HEK293 (cell line): ENCODE results near the gene DNAJC4.

ENCODE experiments used
- KLF8 ChIP-seq: fragments of 450-650 bp; formaldehyde crosslinking; IDR thresholded peaks from 2 replicates; pipeline ENCODE4 v1.5.1; 2016; ENCODE audit warnings: missing biosample characterization, missing genetic modification characterization
- MZF1 ChIP-seq: fragments of 450-650 bp; formaldehyde crosslinking; IDR thresholded peaks from 2 replicates; pipeline ENCODE4 v1.5.1; 2017; ENCODE audit warnings: missing biosample characterization, missing genetic modification characterization, borderline replicate concordance
- PRDM4 ChIP-seq: fragments of 450-650 bp; formaldehyde crosslinking; IDR thresholded peaks from 2 replicates; pipeline ENCODE4 v1.5.1; 2017; ENCODE audit warnings: missing biosample characterization, missing genetic modification characterization
- SALL2 ChIP-seq: fragments of 450-650 bp; formaldehyde crosslinking; IDR thresholded peaks from 2 replicates; pipeline ENCODE4 v1.5.0; 2017; ENCODE audit warnings: missing biosample characterization, mild to moderate bottlenecking, missing genetic modification characterization, borderline replicate concordance
- TCF7L2 ChIP-seq: IDR thresholded peaks from 2 replicates; pipeline ENCODE4 v1.6.1; 2011; ENCODE audit warnings: low read depth, mild to moderate bottlenecking, inconsistent platforms, low read length, moderate library complexity, borderline replicate concordance
- ZBTB7A ChIP-seq: fragments of 450-650 bp; formaldehyde crosslinking; IDR thresholded peaks from 2 replicates; pipeline ENCODE4 v1.5.1; 2016; ENCODE audit warnings: low read depth, missing biosample characterization, missing genetic modification characterization
- ZFP37 ChIP-seq: fragments of 450-650 bp; formaldehyde crosslinking; IDR thresholded peaks from 2 replicates; pipeline ENCODE4 v1.5.1; 2016; ENCODE audit warnings: missing biosample characterization, missing genetic modification characterization
- ZFP69B ChIP-seq: fragments of 450-650 bp; formaldehyde crosslinking; IDR thresholded peaks from 2 replicates; pipeline ENCODE4 v1.5.1; 2016; ENCODE audit warnings: missing biosample characterization, missing genetic modification characterization
- ZNF132 ChIP-seq: fragments of 450-650 bp; formaldehyde crosslinking; IDR thresholded peaks from 2 replicates; pipeline ENCODE4 v1.5.1; 2017; ENCODE audit warnings: missing biosample characterization, missing genetic modification characterization, borderline replicate concordance
- ZNF2 ChIP-seq: fragments of 450-650 bp; formaldehyde crosslinking; IDR thresholded peaks from 2 replicates; pipeline ENCODE4 v1.5.1; 2016; ENCODE audit warnings: missing biosample characterization, missing genetic modification characterization
- ZNF239 ChIP-seq: fragments of 450-650 bp; formaldehyde crosslinking; IDR thresholded peaks from 2 replicates; pipeline ENCODE4 v1.5.1; 2016; ENCODE audit warnings: missing biosample characterization, missing genetic modification characterization
- ZNF24 ChIP-seq: fragments of 450-650 bp; formaldehyde crosslinking; IDR thresholded peaks from 2 replicates; pipeline ENCODE4 v1.5.1; 2016; ENCODE audit warnings: missing biosample characterization, missing genetic modification characterization
- ZNF266 ChIP-seq: fragments of 450-650 bp; formaldehyde crosslinking; IDR thresholded peaks from 2 replicates; pipeline ENCODE4 v1.5.1; 2016; ENCODE audit warnings: missing biosample characterization, missing genetic modification characterization, low read depth
- ZNF274 ChIP-seq, 2 experiments: fragments of 200-500 bp in 1 of 2; fragments of 450-650 bp in 1 of 2; sonication (Bioruptor generic) in 1 of 2; formaldehyde crosslinking in 1 of 2; IDR thresholded peaks; 2 replicates each; pipeline versions ENCODE4 v1.5.1 to v1.6.1; 2014 to 2016; ENCODE audit warnings: borderline replicate concordance in 1 of 2, inconsistent platforms in 1 of 2, low read length in 1 of 2, missing biosample characterization in 1 of 2, missing genetic modification characterization in 1 of 2
- ZNF280C ChIP-seq: fragments of 450-650 bp; formaldehyde crosslinking; IDR thresholded peaks from 2 replicates; pipeline ENCODE4 v1.5.1; 2016; ENCODE audit warnings: missing biosample characterization, missing genetic modification characterization
- ZNF416 ChIP-seq: fragments of 450-650 bp; formaldehyde crosslinking; IDR thresholded peaks from 2 replicates; pipeline ENCODE4 v1.5.1; 2016; ENCODE audit warnings: missing biosample characterization, missing genetic modification characterization
- ZNF423 ChIP-seq: fragments of 450-650 bp; formaldehyde crosslinking; IDR thresholded peaks from 2 replicates; pipeline ENCODE4 v1.5.1; 2016; ENCODE audit warnings: missing biosample characterization, missing genetic modification characterization
- ZNF473 ChIP-seq: fragments of 450-650 bp; formaldehyde crosslinking; IDR thresholded peaks from 2 replicates; pipeline ENCODE4 v1.5.1; 2017; ENCODE audit warnings: missing biosample characterization, missing genetic modification characterization
- ZNF561 ChIP-seq: fragments of 450-650 bp; IDR thresholded peaks from 2 replicates; pipeline ENCODE4 v1.5.1; 2018; ENCODE audit warnings: missing biosample characterization, missing genetic modification characterization, borderline replicate concordance
- ZNF580 ChIP-seq: fragments of 450-650 bp; formaldehyde crosslinking; IDR thresholded peaks from 2 replicates; pipeline ENCODE4 v1.5.1; 2016; ENCODE audit warnings: missing biosample characterization, missing genetic modification characterization
- ZNF629 ChIP-seq: fragments of 450-650 bp; formaldehyde crosslinking; IDR thresholded peaks from 2 replicates; pipeline ENCODE4 v1.5.1; 2017; ENCODE audit warnings: missing biosample characterization, missing genetic modification characterization
- ZNF777 ChIP-seq: fragments of 450-650 bp; formaldehyde crosslinking; IDR thresholded peaks from 2 replicates; pipeline ENCODE4 v1.5.1; 2017; ENCODE audit warnings: missing biosample characterization, missing genetic modification characterization, borderline replicate concordance
- ZNF791 ChIP-seq: fragments of 450-650 bp; formaldehyde crosslinking; IDR thresholded peaks from 2 replicates; pipeline ENCODE4 v1.5.1; 2016; ENCODE audit warnings: missing biosample characterization, missing genetic modification characterization
- ZSCAN18 ChIP-seq: fragments of 450-650 bp; formaldehyde crosslinking; IDR thresholded peaks from 2 replicates; pipeline ENCODE4 v1.5.1; 2016; ENCODE audit warnings: missing biosample characterization, missing genetic modification characterization
- TF ChIP-seq, protein P1 (sequence below): fragments of 450-650 bp; formaldehyde crosslinking; IDR thresholded peaks from 2 replicates; pipeline ENCODE4 v1.5.1; 2016; ENCODE audit warnings: missing biosample characterization, missing genetic modification characterization
- TF ChIP-seq, protein P2 (sequence below): fragments of 450-650 bp; formaldehyde crosslinking; IDR thresholded peaks from 2 replicates; pipeline ENCODE4 v1.5.1; 2016; ENCODE audit warnings: missing biosample characterization, missing genetic modification characterization
- TF ChIP-seq, protein P3 (sequence below): fragments of 450-650 bp; formaldehyde crosslinking; IDR thresholded peaks from 2 replicates; pipeline ENCODE4 v1.5.1; 2016; ENCODE audit warnings: missing biosample characterization, missing genetic modification characterization

Gene DNAJC4

DNA sequence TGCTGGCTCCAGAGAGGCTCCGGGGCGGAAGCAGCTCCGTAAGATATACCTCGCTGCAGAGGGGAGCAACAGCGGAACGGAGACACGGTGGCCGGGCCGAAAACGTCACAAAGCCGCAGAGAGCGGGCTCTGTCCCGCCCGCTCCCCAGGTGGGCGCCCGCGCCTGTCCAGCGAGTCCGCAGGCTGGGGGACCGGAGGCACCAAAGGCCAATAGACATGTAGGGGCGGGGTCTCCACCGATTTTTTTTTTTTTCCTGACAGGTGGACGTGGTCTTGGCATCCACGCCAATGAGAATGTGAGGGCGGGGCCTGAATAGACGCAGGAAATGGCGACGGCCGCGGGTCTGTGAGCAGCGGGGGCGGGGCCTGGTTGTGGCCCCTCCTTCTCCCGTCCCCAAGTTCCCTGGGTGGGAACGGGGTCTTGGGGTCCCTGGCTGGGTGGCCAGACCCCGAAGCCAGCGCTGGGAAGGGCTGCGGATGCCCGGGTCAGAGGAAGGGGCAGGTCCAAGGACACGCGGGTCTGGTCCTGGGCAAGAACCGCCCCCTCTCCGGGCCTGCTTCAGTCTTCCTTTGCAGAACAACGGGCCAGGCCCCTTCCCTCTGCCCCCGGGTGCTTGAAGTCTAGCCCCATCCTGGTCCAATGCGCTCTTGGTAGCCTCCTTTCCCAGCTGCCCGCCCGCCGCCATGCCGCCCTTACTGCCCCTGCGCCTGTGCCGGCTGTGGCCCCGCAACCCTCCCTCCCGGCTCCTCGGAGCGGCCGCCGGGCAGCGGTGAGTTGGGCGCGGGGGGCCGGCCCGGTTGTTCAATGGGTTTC lies at the start of gene DNAJC4 (continued):
- TF ChIP-seq ZNF2 (tag by site-specific recombination) (no peak), ZNF629 (tag by site-specific recombination) (peak; percentile 67), ZFP37 (tag by site-specific recombination) (no peak), ZFP69B (tag by site-specific recombination) (no peak), ZNF24 (no peak), TCF7L2 (no peak), SALL2 (tag by site-specific recombination) (no peak), ZNF266 (tag by site-specific recombination) (peak; percentile 39; the same call in 1 of the 2 replicates), MZF1 (tag by site-specific recombination) (no peak), ZNF580 (tag by site-specific recombination) (no peak), ZNF777 (tag by site-specific recombination) (no peak), ZNF239 (tag by site-specific recombination) (no peak), ZNF561 (tag by site-specific recombination) (no peak), ZNF416 (no peak), ZNF274 (IDR thresholded peaks at IDR 0.05; ENCODE audit: low read length) (no peak), ZNF274 (tag by site-specific recombination; IDR thresholded peaks at IDR 0.05; ENCODE audit: borderline replicate concordance) (no peak), ZNF280C (tag by site-specific recombination) (no peak), ZNF791 (tag by site-specific recombination) (no peak), ZNF423 (tag by site-specific recombination) (no peak), ZNF473 (tag by site-specific recombination) (no peak), ZSCAN18 (tag by site-specific recombination) (no peak), ZBTB7A (tag by site-specific recombination) (no peak), KLF8 (tag by site-specific recombination) (no peak), PRDM4 (tag by site-specific recombination) (no peak), ZNF132 (tag by site-specific recombination) (no peak)
- TF ChIP-seq, protein P1, sequence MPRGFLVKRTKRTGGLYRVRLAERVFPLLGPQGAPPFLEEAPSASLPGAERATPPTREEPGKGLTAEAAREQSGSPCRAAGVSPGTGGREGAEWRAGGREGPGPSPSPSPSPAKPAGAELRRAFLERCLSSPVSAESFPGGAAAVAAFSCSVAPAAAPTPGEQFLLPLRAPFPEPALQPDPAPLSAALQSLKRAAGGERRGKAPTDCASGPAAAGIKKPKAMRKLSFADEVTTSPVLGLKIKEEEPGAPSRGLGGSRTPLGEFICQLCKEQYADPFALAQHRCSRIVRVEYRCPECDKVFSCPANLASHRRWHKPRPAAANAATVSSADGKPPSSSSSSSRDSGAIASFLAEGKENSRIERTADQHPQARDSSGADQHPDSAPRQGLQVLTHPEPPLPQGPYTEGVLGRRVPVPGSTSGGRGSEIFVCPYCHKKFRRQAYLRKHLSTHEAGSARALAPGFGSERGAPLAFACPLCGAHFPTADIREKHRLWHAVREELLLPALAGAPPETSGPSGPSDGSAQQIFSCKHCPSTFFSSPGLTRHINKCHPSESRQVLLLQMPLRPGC: no peak
- TF ChIP-seq, protein P2, sequence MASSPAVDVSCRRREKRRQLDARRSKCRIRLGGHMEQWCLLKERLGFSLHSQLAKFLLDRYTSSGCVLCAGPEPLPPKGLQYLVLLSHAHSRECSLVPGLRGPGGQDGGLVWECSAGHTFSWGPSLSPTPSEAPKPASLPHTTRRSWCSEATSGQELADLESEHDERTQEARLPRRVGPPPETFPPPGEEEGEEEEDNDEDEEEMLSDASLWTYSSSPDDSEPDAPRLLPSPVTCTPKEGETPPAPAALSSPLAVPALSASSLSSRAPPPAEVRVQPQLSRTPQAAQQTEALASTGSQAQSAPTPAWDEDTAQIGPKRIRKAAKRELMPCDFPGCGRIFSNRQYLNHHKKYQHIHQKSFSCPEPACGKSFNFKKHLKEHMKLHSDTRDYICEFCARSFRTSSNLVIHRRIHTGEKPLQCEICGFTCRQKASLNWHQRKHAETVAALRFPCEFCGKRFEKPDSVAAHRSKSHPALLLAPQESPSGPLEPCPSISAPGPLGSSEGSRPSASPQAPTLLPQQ: no peak
- TF ChIP-seq, protein P3, sequence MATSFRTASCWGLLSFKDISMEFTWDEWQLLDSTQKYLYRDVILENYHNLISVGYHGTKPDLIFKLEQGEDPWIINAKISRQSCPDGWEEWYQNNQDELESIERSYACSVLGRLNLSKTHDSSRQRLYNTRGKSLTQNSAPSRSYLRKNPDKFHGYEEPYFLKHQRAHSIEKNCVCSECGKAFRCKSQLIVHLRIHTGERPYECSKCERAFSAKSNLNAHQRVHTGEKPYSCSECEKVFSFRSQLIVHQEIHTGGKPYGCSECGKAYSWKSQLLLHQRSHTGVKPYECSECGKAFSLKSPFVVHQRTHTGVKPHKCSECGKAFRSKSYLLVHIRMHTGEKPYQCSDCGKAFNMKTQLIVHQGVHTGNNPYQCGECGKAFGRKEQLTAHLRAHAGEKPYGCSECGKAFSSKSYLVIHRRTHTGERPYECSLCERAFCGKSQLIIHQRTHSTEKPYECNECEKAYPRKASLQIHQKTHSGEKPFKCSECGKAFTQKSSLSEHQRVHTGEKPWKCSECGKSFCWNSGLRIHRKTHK (tag by site-specific recombination): no peak
